Skin epidermis (tissue), 12 donors: ENCODE results near the gene SNRNP70.
"Not testable (repeated sequence)": the region's sequence is repeated elsewhere in the genome, so short reads cannot be mapped to it uniquely, and the experiment has no call there.

Source experiments
- H3K27ac ChIP-seq, 21 experiments: fragments of 200-600 bp; sonication (generic) in 11 of 21; one replicate each; pipeline ENCODE4 v1.5.0; 2020; ENCODE audit warnings: mild to moderate bottlenecking in 3 of 21, inconsistent platforms in 2 of 21, moderate library complexity in 2 of 21
- H3K4me3 ChIP-seq, 7 experiments: fragments of 200-600 bp; sonication (generic) in 2 of 7; one replicate each; pipeline ENCODE4 v1.5.0; 2020; ENCODE audit warnings: inconsistent platforms in 2 of 7, mild to moderate bottlenecking in 2 of 7, moderate library complexity in 1 of 7

The SNRNP70 gene

GRCh38 chr19:49133621-49134454 is 48.6 kb downstream of the SNRNP70 start:
- Histone ChIP-seq H3K4me3 (peak overlapping the region in 1 of 7 experiments; percentile 5), H3K27ac (peak overlapping the region in 2 of 21 experiments; percentile 15 to 50)

- Histone ChIP-seq H3K27ac (no peak overlapping the region), H3K4me3 (no peak overlapping the region)
These were observed 50.4 kb downstream of the SNRNP70 start for GRCh38 chr19:49135686-49136085.

- H3K27ac ChIP-seq, result peak overlapping the region in 1 of 21 experiments; percentile 30
These were observed 51.5 kb downstream of the SNRNP70 start for GRCh38 chr19:49136771-49137171.

GRCh38 chr19:49140951-49141350 is 55.7 kb downstream of the SNRNP70 start:
- Histone ChIP-seq H3K4me3 (no peak overlapping the region), H3K27ac (no peak overlapping the region)

More at GRCh38 chr19:49136771-49137171, 51.5 kb downstream of the SNRNP70 start:
- H3K4me3 ChIP-seq, result no peak overlapping the region

GRCh38 chr19:49141352-49141751 is 56.1 kb downstream of the SNRNP70 start:
- Histone ChIP-seq H3K27ac (no peak overlapping the region), H3K4me3 (no peak overlapping the region)

- H3K27ac ChIP-seq, result no peak overlapping the region
- H3K4me3 ChIP-seq, result peak overlapping the region in 5 of 7 experiments; percentile 21 to 30 (median 27)
These were observed 57.6 kb downstream of the SNRNP70 start for GRCh38 chr19:49142866-49143335.

GRCh38 chr19:49145573-49146407 is 60.5 kb downstream of the SNRNP70 start:
- no peak overlapping the region for H3K4me3 ChIP-seq
- no peak overlapping the region for H3K27ac ChIP-seq

GRCh38 chr19:49146408-49146770 is 61.1 kb downstream of the SNRNP70 start:
- not testable (repeated sequence) for H3K4me3 ChIP-seq, H3K27ac ChIP-seq

- Histone ChIP-seq H3K4me3 (peak overlapping the region in 2 of 7 experiments; percentile 68 to 78), H3K27ac (peak overlapping the region in 6 of 21 experiments; percentile 10 to 84 (median 34))
These were observed 62.9 kb downstream of the SNRNP70 start for GRCh38 chr19:49148044-49148682.

GRCh38 chr19:49148784-49149651 is 63.8 kb downstream of the SNRNP70 start:
- Histone ChIP-seq H3K27ac (peak overlapping the region in 18 of 21 experiments; percentile 13 to 86 (median 69)), H3K4me3 (peak overlapping the region; percentile 44 to 78 (median 50))

GRCh38 chr19:49149652-49150105 is 64.4 kb downstream of the SNRNP70 start:
- Histone ChIP-seq H3K27ac (peak overlapping the region; percentile 13 to 86 (median 67)), H3K4me3 (peak overlapping the region; percentile 44 to 78 (median 50))

- H3K4me3 ChIP-seq, result peak overlapping the region; percentile 44 to 78 (median 50)
- H3K27ac ChIP-seq, result peak overlapping the region; percentile 13 to 86 (median 67)
These were observed 65.1 kb downstream of the SNRNP70 start for GRCh38 chr19:49150106-49150943.

GRCh38 chr19:49150944-49151243 is 65.6 kb downstream of the SNRNP70 start:
- Histone ChIP-seq H3K4me3 (peak overlapping the region; percentile 44 to 78 (median 50)), H3K27ac (peak overlapping the region in 19 of 21 experiments; percentile 24 to 86 (median 71))

- peak overlapping the region in 6 of 21 experiments; percentile 67 to 86 (median 78) for H3K27ac ChIP-seq
- H3K4me3 ChIP-seq, result peak overlapping the region in 6 of 7 experiments; percentile 46 to 78 (median 55)
These were observed 66.2 kb downstream of the SNRNP70 start for GRCh38 chr19:49151267-49152118.

- Histone ChIP-seq H3K4me3 (no peak overlapping the region), H3K27ac (no peak overlapping the region)
These were observed 66.9 kb downstream of the SNRNP70 start for GRCh38 chr19:49152119-49152550.

GRCh38 chr19:49153167-49153809 is 68.0 kb downstream of the SNRNP70 start:
- Histone ChIP-seq H3K4me3 (no peak overlapping the region), H3K27ac (no peak overlapping the region)

GRCh38 chr19:49154279-49154678 is 69.0 kb downstream of the SNRNP70 start:
- H3K27ac ChIP-seq, result no peak overlapping the region
- no peak overlapping the region for H3K4me3 ChIP-seq
